GM10847 (cell line): ENCODE data around the gene SNX14.

ENCODE experiments used
- POLR2A ChIP-seq: IDR thresholded peaks from 2 replicates; pipeline ENCODE4 v1.6.1; 2011; ENCODE audit not compliant: insufficient read length; ENCODE audit errors: extremely low read depth

Gene SNX14

DNA sequence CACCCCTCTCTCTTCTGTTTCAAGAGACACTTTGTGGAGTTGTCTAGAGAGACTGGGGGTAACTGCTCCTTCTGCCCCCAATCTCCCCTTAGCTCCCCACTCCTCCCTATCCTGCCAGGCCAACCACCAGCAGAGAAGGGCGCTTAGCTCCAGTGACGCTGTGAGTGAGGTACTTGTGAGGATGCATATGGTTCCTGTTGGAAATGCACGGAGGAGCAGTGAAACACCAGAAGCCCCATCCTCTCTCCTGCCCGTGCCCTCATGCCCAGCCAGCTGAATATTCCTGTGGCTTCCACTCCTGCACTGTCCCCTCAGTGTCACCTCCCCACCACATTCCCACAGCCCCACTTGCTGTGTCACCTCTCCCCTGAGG, 131.9 kb downstream of the SNX14 start:
- no peak for TF ChIP-seq POLR2A

DNA sequence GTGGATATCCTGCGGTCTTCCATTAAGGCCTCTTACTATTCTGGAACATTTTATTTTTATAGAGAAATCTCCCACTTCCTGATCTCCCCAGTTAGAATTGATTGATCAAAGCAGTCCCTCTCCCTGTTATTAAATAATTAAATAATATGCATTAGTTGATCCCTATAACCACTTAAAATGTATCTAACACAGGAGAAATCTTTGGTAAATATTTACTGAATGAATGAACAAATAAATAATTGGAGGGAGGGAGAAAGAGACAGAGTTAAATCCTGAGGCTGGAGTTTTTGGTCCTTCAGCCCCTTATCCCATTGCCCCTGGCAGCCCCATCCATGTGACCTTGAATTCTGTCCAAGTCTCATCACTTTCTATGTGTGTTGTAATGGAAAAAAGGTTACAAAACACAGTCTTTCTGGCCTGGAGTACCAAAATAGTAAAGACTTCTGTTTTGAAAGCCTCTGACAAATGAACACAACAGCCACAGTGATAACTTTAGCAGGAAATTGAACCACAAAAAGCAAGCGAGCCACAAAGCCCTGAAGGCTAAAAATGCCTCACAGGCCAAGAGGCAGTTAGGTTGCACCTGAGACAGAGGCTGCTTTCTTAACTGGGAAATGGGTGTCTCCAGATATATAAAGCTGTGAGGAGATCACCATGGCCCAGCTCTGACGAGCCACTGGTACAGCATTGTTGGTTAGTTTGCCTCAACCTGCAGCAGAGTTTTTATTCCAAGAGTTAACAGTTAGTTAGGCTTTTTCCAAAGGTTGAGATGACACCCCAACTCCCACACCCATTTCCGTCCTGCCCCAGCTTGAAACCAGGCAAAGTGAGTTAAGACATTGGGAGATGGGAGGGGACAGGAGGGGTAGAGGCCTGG, 132.5 kb downstream of the SNX14 start:
- no peak for TF ChIP-seq POLR2A

DNA sequence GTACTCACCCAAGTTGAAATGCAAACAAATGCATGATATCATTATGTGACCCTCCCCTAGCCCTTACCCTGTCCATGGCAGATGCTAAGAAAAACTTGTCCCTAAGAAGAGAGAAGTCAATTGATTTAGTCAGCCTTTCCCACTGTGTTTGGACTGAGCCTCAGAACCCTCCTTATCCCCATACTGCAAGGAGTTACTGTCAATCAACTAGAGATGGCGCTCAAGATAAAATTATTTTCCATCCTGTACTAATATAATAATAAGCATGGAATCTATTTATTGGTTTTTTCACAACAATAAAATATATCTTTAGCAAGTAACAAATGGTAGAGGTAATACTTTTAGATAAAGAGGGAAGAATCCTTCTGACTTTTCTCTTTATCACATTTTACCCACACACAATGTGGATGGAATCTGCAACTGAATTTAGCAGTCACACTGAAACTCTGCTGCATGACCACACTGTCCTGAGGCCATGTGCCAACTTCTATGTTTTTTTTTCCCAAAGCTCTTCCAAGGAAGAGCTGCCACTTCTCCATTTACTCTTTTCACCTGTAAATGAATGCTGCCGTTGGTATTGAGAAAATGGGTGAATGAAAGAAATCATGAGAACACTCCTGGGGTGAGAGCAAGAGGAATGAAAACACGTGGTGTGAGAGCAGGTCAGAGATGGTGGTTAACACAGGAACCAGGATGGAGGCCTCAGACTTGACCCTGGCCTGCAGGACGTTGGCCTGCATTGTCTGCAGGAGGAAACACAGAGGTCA, 133.3 kb downstream of the SNX14 start:
- no peak for TF ChIP-seq POLR2A

DNA sequence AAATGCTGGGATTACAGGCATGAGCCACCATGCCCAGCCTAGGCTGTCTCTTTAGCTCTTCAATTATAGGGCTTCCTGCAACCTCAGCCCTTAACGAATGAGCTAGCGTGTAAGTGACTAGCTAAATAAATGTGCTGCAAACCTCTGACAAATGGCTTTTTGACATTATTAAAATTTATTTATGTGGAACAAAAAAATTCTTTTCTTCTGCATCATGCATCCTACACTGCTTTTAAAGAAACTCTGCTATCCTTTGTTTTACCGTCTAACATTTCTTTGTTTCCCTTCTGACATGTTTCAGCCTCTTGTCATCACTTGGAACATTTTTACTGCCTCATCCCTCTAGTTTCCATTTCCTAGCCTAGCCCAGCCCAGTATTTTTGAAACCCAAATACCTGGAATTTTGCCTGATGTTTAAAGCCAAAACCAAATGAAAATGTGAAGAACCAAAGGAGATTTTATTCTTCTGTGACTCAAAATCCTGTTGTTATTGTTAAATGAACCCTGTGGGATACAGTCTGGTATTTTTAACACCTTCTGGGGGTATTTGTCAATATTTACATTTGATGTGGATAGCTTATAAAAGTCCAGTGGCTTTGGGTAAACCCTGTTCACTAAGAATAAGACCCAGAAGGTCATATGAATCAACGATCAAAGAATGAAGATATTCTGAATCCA, 134.3 kb downstream of the SNX14 start:
- no peak for TF ChIP-seq POLR2A

DNA sequence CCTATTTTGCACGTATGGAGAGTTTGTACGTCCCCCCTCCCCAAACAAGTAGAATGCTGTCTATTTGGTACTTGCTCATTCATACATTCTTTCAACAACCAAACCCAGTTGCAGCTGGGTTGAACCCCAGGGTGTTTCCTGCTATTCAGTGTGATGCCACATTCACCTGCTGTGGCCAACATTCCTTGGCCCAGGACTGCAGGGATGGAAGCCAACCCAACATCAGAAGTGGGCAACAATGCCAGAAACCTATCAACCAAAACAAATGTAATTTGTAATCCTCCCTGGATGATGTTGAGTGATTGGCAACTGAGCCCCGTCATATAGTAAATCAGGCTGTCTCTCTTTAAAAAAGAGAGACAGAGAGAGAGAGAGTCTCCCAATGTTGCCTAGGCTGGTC, 134.9 kb downstream of the SNX14 start:
- TF ChIP-seq POLR2A: no peak

DNA sequence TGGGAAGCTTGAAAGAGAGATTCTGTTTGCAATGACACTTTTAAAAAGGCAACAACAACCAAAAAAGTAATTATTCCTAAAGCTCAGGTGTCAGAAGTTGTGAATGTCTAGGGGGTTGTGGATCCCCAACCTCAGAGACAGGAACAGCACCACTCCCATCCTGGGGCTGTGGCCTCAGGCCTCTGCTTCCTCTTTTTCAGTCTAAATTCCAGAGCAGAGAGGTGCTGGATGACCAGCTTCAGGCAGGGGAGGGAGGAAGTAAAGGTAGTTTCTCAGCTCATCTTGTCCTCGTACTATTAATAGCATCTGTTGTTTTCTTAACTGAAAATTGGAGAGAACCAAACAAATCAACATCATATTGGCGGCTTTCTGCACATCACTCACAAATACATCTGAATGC, 135.5 kb downstream of the SNX14 start:
- no peak for TF ChIP-seq POLR2A

DNA sequence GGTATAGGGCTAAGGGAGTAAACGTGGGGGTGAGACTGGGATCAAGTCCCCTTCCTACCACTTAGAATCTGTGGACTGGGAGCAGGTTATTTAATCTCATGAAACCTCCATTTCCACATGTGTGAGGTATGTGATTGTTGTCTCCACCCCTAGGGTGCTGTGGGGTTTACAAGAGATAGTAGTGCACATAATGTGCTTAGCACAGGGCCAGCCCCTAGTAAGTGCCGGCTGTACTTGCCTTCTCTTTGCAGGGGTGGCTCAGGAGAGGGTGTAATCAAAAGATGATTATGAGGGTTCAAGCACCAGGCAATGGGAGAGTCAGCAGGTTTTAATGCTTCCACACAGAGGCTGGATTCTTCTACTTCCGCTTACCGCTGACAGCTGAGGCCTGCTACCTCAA, 136.9 kb downstream of the SNX14 start:
- TF ChIP-seq POLR2A: no peak
